ENCODE measurements around the gene CFAP97D1.

GRCh38 chr17:43756201-43756600 lies 24.0 kb upstream of the CFAP97D1 start:
- TF ChIP-seq CTCF (IDR thresholded peaks at IDR 0.05; ENCODE audit: poor library complexity), result no peak
- TF ChIP-seq EZH2 (IDR thresholded peaks at IDR 0.05; ENCODE audit: borderline replicate concordance), result no peak
- TF ChIP-seq EZH2phosphoT487 (IDR thresholded peaks at IDR 0.05; ENCODE audit: low read depth, severe bottlenecking, unreplicated experiment), result no peak
